HG03520 (cell line): Measurements from ENCODE around the gene ADAMTS14.

Experiments used
- ATAC-seq: cut with Tn5 transposase; IDR thresholded peaks from one replicate; pipeline ENCODE4 v1.9.1; 2021; ENCODE audit warnings: mild to moderate bottlenecking, moderate library complexity; ENCODE audit not compliant: unreplicated experiment

The ADAMTS14 gene

GRCh38 chr10:70748801-70749573 lies 76.7 kb downstream of the ADAMTS14 start:
- ATAC-seq = no peak

GRCh38 chr10:70749756-70750155 lies 77.5 kb downstream of the ADAMTS14 start:
- no peak for ATAC-seq

- no peak for ATAC-seq
Measured at GRCh38 chr10:70750156-70750703, 77.9 kb downstream of the ADAMTS14 start.

GRCh38 chr10:70751356-70751755 lies 79.0 kb downstream of the ADAMTS14 start:
- ATAC-seq = no peak

- ATAC-seq = no peak
Measured at GRCh38 chr10:70751991-70752390, 79.7 kb downstream of the ADAMTS14 start.

GRCh38 chr10:70752571-70752970 lies 80.3 kb downstream of the ADAMTS14 start:
- ATAC-seq = no peak

- no peak for ATAC-seq
Measured at GRCh38 chr10:70753026-70753663, 80.8 kb downstream of the ADAMTS14 start.

GRCh38 chr10:70753841-70754621 lies 81.7 kb downstream of the ADAMTS14 start:
- no peak for ATAC-seq

- no peak for ATAC-seq
Measured at GRCh38 chr10:70756700-70757360, 84.5 kb downstream of the ADAMTS14 start.

GRCh38 chr10:70757856-70758255 lies 85.5 kb downstream of the ADAMTS14 start:
- no peak for ATAC-seq

- ATAC-seq = no peak
Measured at GRCh38 chr10:70758757-70759514, 86.6 kb downstream of the ADAMTS14 start.

GRCh38 chr10:70759781-70760180 lies 87.5 kb downstream of the ADAMTS14 start:
- ATAC-seq = no peak

- no peak for ATAC-seq
Measured at GRCh38 chr10:70760271-70760787, 88.0 kb downstream of the ADAMTS14 start.

- no peak for ATAC-seq
Measured at GRCh38 chr10:70761031-70761601, 88.8 kb downstream of the ADAMTS14 start.

GRCh38 chr10:70761727-70762350 lies 89.5 kb downstream of the ADAMTS14 start:
- no peak for ATAC-seq

- ATAC-seq = no peak
Measured at GRCh38 chr10:70762441-70763175, 90.3 kb downstream of the ADAMTS14 start.

GRCh38 chr10:70763567-70763966 lies 91.3 kb downstream of the ADAMTS14 start:
- ATAC-seq = no peak

GRCh38 chr10:70765794-70766594 lies 93.7 kb downstream of the ADAMTS14 start:
- ATAC-seq = no peak
